GM10266 (cell line): ENCODE measurements around the gene PODXL2.

Source experiments
- DNase-seq: peaks from one replicate; pipeline ENCODE4 v3.0.0; 2012; ENCODE audit errors: extremely low spot score
- CTCF ChIP-seq: IDR thresholded peaks from 2 replicates; pipeline ENCODE4 v1.5.1; 2012; ENCODE audit warnings: mild to moderate bottlenecking, low read depth; ENCODE audit not compliant: control insufficient read depth, insufficient read depth; ENCODE audit errors: missing control alignments

Gene PODXL2

GRCh38 chr3:127644641-127645370 lies 15.8 kb downstream of the PODXL2 start:
- no peak for DNase-seq
- TF ChIP-seq CTCF, result no peak

GRCh38 chr3:127645371-127646015 lies 16.5 kb downstream of the PODXL2 start:
- DNase-seq, result no peak
- no peak for TF ChIP-seq CTCF

- TF ChIP-seq CTCF, result no peak
- no peak for DNase-seq
These were observed 17.6 kb downstream of the PODXL2 start for GRCh38 chr3:127646501-127647046.

GRCh38 chr3:127647166-127647844 lies 18.3 kb downstream of the PODXL2 start:
- no peak for DNase-seq
- TF ChIP-seq CTCF, result no peak

GRCh38 chr3:127647845-127648204 lies 18.8 kb downstream of the PODXL2 start:
- no peak for DNase-seq
- TF ChIP-seq CTCF, result no peak

- no peak for DNase-seq
- TF ChIP-seq CTCF, result no peak
These were observed 21.3 kb downstream of the PODXL2 start for GRCh38 chr3:127650236-127650635.

- TF ChIP-seq CTCF, result no peak
- no peak for DNase-seq
These were observed 22.7 kb downstream of the PODXL2 start for GRCh38 chr3:127651516-127652172.
